PC-3 (cell line): ENCODE results near the gene PRSS56. TPM values are rescaled to one million over a fixed set of nuclear protein-coding genes. Genes with fewer than 3 reads are reported as not detected.

ENCODE experiments used
- ATAC-seq: fragments of 200-7000 bp; cut with Tn5 transposase; 2 replicates; pipeline ENCODE4 v1.9.1; 2020; ENCODE audit warnings: mild to moderate bottlenecking, moderate library complexity
- BruUV-seq: library from RNA; stranded (reverse); fragments of 400-500 nt; replicated peaks from 2 replicates; lab custom pipeline; 2021; lab: Mats Ljungman, UMichigan
- CTCF ChIA-PET: fragments of 300-600 bp; sonication (Branson Sonifier 250); formaldehyde crosslinking; loops from one replicate; lab custom pipeline; 2022; ENCODE audit warnings: antibody characterized with exemption; lab: Charles Lee
- POLR2A ChIA-PET: fragments of 300-600 bp; sonication (Branson Sonifier 250); formaldehyde crosslinking; loops from one replicate; lab custom pipeline; 2022; ENCODE audit warnings: antibody characterized with exemption; ENCODE audit not compliant: unreplicated experiment; lab: Charles Lee
- DNase-seq: peaks from one replicate; pipeline ENCODE4 v3.0.0-alpha.2; 2015
- H2AFZ ChIP-seq: fragments of 300-600 bp; sonication (generic); 2 replicates; pipeline ENCODE4 v1.6.0; 2016; ENCODE audit warnings: antibody characterized with exemption, low read length
- H3F3A ChIP-seq: fragments of 300-600 bp; sonication (generic); one replicate; pipeline ENCODE4 v1.6.0; 2017; ENCODE audit warnings: antibody characterized with exemption, low read length, control low read depth, mild to moderate bottlenecking; ENCODE audit not compliant: unreplicated experiment
- H3K27ac ChIP-seq: fragments of 300-600 bp; sonication (generic); 2 replicates; pipeline ENCODE4 v1.5.1; 2016; ENCODE audit warnings: mild to moderate bottlenecking, low read length
- H3K27me3 ChIP-seq: fragments of 300-600 bp; sonication (generic); 2 replicates; pipeline ENCODE4 v1.6.1; 2016; ENCODE audit warnings: low read length, mixed read lengths
- H3K36me3 ChIP-seq: fragments of 300-600 bp; sonication (generic); 2 replicates; pipeline ENCODE4 v1.6.1; 2016; ENCODE audit warnings: low read depth, mixed run types, low read length, mixed read lengths
- H3K4me1 ChIP-seq: fragments of 300-600 bp; sonication (generic); 2 replicates; pipeline ENCODE4 v1.5.1; 2016; ENCODE audit warnings: low read length; ENCODE audit not compliant: insufficient read depth
- H3K4me2 ChIP-seq: fragments of 300-600 bp; sonication (generic); 2 replicates; pipeline ENCODE4 v1.6.0; 2016; ENCODE audit warnings: low read length
- H3K4me3 ChIP-seq: fragments of 300-600 bp; sonication (generic); 2 replicates; pipeline ENCODE4 v1.5.1; 2016; ENCODE audit warnings: mild to moderate bottlenecking, low read length, mixed read lengths
- H3K79me2 ChIP-seq: fragments of 300-600 bp; sonication (generic); 2 replicates; pipeline ENCODE4 v1.6.1; 2017; ENCODE audit warnings: low read length, mixed read lengths
- H3K9ac ChIP-seq: fragments of 300-600 bp; sonication (generic); 2 replicates; pipeline ENCODE4 v1.6.0; 2016; ENCODE audit warnings: mild to moderate bottlenecking, low read length
- H3K9me2 ChIP-seq: fragments of 300-600 bp; sonication (generic); replicated peaks from 2 replicates; pipeline ENCODE4 v1.6.1; 2016; ENCODE audit warnings: mixed run types, low read length, mixed read lengths
- H3K9me3 ChIP-seq: fragments of 300-600 bp; sonication (generic); 2 replicates; pipeline ENCODE4 v1.6.1; 2016; ENCODE audit warnings: low read length, mixed read lengths
- H4K20me1 ChIP-seq: fragments of 300-600 bp; sonication (generic); 2 replicates; pipeline ENCODE4 v1.6.1; 2016; ENCODE audit warnings: low read length, mixed read lengths
- CTCF ChIP-seq: fragments of 300-600 bp; sonication (generic); conservative IDR thresholded peaks from 2 replicates; pipeline ENCODE4 v1.5.1; 2017; ENCODE audit warnings: antibody characterized with exemption, low read depth, mild to moderate bottlenecking, low read length
- EZH2 ChIP-seq: fragments of 300-600 bp; sonication (generic); IDR thresholded peaks from one replicate; pipeline ENCODE4 v1.6.1; 2017; ENCODE audit warnings: antibody characterized with exemption, mild to moderate bottlenecking, low read length; ENCODE audit not compliant: unreplicated experiment
- EZH2phosphoT487 ChIP-seq: fragments of 300-600 bp; sonication (generic); IDR thresholded peaks from 2 replicates; pipeline ENCODE4 v1.6.1; 2018; ENCODE audit warnings: mild to moderate bottlenecking, antibody characterized with exemption, low read length, borderline replicate concordance
- intact Hi-C: fragments of 100-400 bp; cut with micrococcal nuclease; formaldehyde crosslinking; loops from 2 replicates; pipeline ENCODE4 v1.9.0; 2023
- total RNA-seq: library from RNA; depleted of rRNA; stranded (reverse); fragments of >200 nt; gene quantifications from 2 replicates; pipeline ENCODE4 v1.2.3, GENCODE V29; 2014

PRSS56 gene
- total RNA-seq, 1 experiment from 2014 or later = not detected

GRCh38 chr2:232537499-232537898 lies 17.3 kb downstream of the PRSS56 start:
- TF ChIP-seq EZH2phosphoT487 = no peak
- no peak for TF ChIP-seq EZH2
- TF ChIP-seq CTCF = no peak
- Histone ChIP-seq H2AFZ (no peak overlapping the region), H3K79me2 (no peaks in the 10 kb centered on the region), H3K36me3 (no peaks in the 10 kb centered on the region), H3K4me2 (no peak overlapping the region), H3K9me3 (no peaks in the 10 kb centered on the region), H3K9me2 (no peaks in the 10 kb centered on the region), H3K27ac (no peak overlapping the region), H4K20me1 (no peaks in the 10 kb centered on the region), H3K9ac (no peak overlapping the region), H3K4me3 (no peak overlapping the region), H3K27me3 (no peaks in the 10 kb centered on the region), H3F3A (no peaks in the 10 kb centered on the region), H3K4me1 (no peaks in the 10 kb centered on the region)
- POLR2A ChIA-PET = no interaction called here
- no peak for DNase-seq
- no peak for ATAC-seq
- intact Hi-C loops = no loop called here
- CTCF ChIA-PET = no interaction called here
- BruUV-seq = no TSS peak

GRCh38 chr2:232538671-232539070 lies 18.5 kb downstream of the PRSS56 start:
- no peak overlapping the region for H3K27ac ChIP-seq
- H4K20me1 ChIP-seq = no peaks in the 10 kb centered on the region
- ChIA-PET POLR2A (no interaction called here), CTCF (interaction anchor here (0.7 kb wide), 1 partner anchor 164 kb away, joined by 8 read pairs; no protein-coding TSS in a partner anchor)
- H3F3A ChIP-seq = no peaks in the 10 kb centered on the region
- no peaks in the 10 kb centered on the region for H3K79me2 ChIP-seq
- no peaks in the 10 kb centered on the region for H3K4me1 ChIP-seq
- no peak overlapping the region for H3K4me2 ChIP-seq
- ATAC-seq (no peak), DNase-seq (no peak)
- intact Hi-C loops = no loop called here
- H3K9ac ChIP-seq = no peak overlapping the region
- H3K9me3 ChIP-seq = no peaks in the 10 kb centered on the region
- H3K4me3 ChIP-seq = no peak overlapping the region
- no peaks in the 10 kb centered on the region for H3K27me3 ChIP-seq
- no TSS peak for BruUV-seq
- H3K9me2 ChIP-seq = no peaks in the 10 kb centered on the region
- H2AFZ ChIP-seq = no peak overlapping the region
- TF ChIP-seq CTCF = no peak
- TF ChIP-seq EZH2phosphoT487 = no peak
- TF ChIP-seq EZH2 = no peak
- H3K36me3 ChIP-seq = no peaks in the 10 kb centered on the region

- no peaks in the 10 kb centered on the region for H3K4me1 ChIP-seq
- H3F3A ChIP-seq = no peaks in the 10 kb centered on the region
- no peaks in the 10 kb centered on the region for H4K20me1 ChIP-seq
- no peak within 1 kb of the TSS for H3K4me3 ChIP-seq
- TF ChIP-seq CTCF = no peak
- TF ChIP-seq EZH2phosphoT487 = no peak
- no peak for TF ChIP-seq EZH2
- ChIA-PET CTCF (no interaction called here), POLR2A (no interaction called here)
- H3K9ac ChIP-seq = no peak within 1 kb of the TSS
- H3K79me2 ChIP-seq = no peaks in the 10 kb centered on the region
- intact Hi-C loops = no loop called here
- H3K36me3 ChIP-seq = no peaks in the 10 kb centered on the region
- DNase-seq (no peak), ATAC-seq (no peak)
- no peak within 1 kb of the TSS for H3K27ac ChIP-seq
- no peak within 1 kb of the TSS for H3K4me2 ChIP-seq
- no peaks in the 10 kb centered on the region for H3K27me3 ChIP-seq
- no peak within 1 kb of the TSS for H2AFZ ChIP-seq
- no peaks in the 10 kb centered on the region for H3K9me2 ChIP-seq
- no TSS peak for BruUV-seq
- H3K9me3 ChIP-seq = no peaks in the 10 kb centered on the region
These were observed 19.4 kb downstream of the PRSS56 start, which contains the start of gene CHRNG for GRCh38 chr2:232539298-232540231. CHRNG (plus strand) TSS chr2:232539692; CDS start chr2:232539748, 56 bp downstream.
